Medulla oblongata (tissue), 1 donor: ENCODE measurements around the gene PDE6C.

Experiments used
- DNase-seq: peaks from one replicate; pipeline ENCODE4 v3.0.0-alpha.2; 2015; ENCODE audit errors: extremely low spot score

Gene PDE6C

GRCh38 chr10:93612311-93612710 lies at the start of gene PDE6C:
Gene PDE6C (plus strand): TSS chr10:93612537. CDS start chr10:93612726, 189 bp downstream.
- DNase-seq = no peak

- peak; percentile 19 for DNase-seq
Observed at GRCh38 chr10:93565446-93565845, 46.9 kb upstream of the PDE6C start.

GRCh38 chr10:93566435-93567276 lies 45.7 kb upstream of the PDE6C start, which contains the start of gene FFAR4:
Gene FFAR4 (plus strand): TSS chr10:93566665. CDS start chr10:93566721, 56 bp downstream.
- DNase-seq = peak; percentile 54

- DNase-seq = no peak
Observed at GRCh38 chr10:93567277-93568104, 44.8 kb upstream of the PDE6C start.

- no peak for DNase-seq
Observed at GRCh38 chr10:93568105-93568390, 44.3 kb upstream of the PDE6C start.

GRCh38 chr10:93570383-93570782 lies 42.0 kb upstream of the PDE6C start:
- peak; percentile 25 for DNase-seq

- no peak for DNase-seq
Observed at GRCh38 chr10:93572606-93573005, 39.7 kb upstream of the PDE6C start.

- DNase-seq = peak; percentile 82
Observed at GRCh38 chr10:93573051-93573909, 39.1 kb upstream of the PDE6C start.

GRCh38 chr10:93573924-93574323 lies 38.4 kb upstream of the PDE6C start:
- DNase-seq = no peak

- DNase-seq = no peak
Observed at GRCh38 chr10:93576888-93577287, 35.4 kb upstream of the PDE6C start.

- DNase-seq = no peak
Observed at GRCh38 chr10:93577565-93577964, 34.8 kb upstream of the PDE6C start.

- DNase-seq = no peak
Observed at GRCh38 chr10:93579089-93579488, 33.2 kb upstream of the PDE6C start.

GRCh38 chr10:93579985-93580711 lies 32.2 kb upstream of the PDE6C start:
- DNase-seq = no peak

- DNase-seq = no peak
Observed at GRCh38 chr10:93580828-93581227, 31.5 kb upstream of the PDE6C start.

GRCh38 chr10:93584445-93584844 lies 27.9 kb upstream of the PDE6C start:
- no peak for DNase-seq

- DNase-seq = no peak
Observed at GRCh38 chr10:93589648-93590562, 22.4 kb upstream of the PDE6C start.

- no peak for DNase-seq
Observed at GRCh38 chr10:93590638-93591037, 21.7 kb upstream of the PDE6C start.

GRCh38 chr10:93591065-93591808 lies 21.1 kb upstream of the PDE6C start:
- DNase-seq = no peak

- no peak for DNase-seq
Observed at GRCh38 chr10:93593254-93593653, 19.1 kb upstream of the PDE6C start.
